COLO668 (cell line): ENCODE data around the gene ALCAM.
"Not testable (repeated sequence)": the region's sequence is repeated elsewhere in the genome, so short reads cannot be mapped to it uniquely, and the experiment has no call there.

Source experiments
- DNase-seq: peaks from one replicate; lab custom pipeline; 2025; ENCODE audit not compliant: unreplicated experiment; lab: John Stamatoyannopoulos, UW

The ALCAM gene

GRCh38 chr3:105385819-105386508, 19.3 kb downstream of the ALCAM start:
- DNase-seq, result no peak

GRCh38 chr3:105387122-105387751, 20.5 kb downstream of the ALCAM start:
- no peak for DNase-seq

- DNase-seq, result no peak
Observed at GRCh38 chr3:105388176-105388575, 21.5 kb downstream of the ALCAM start.

GRCh38 chr3:105389759-105390158, 23.1 kb downstream of the ALCAM start:
- DNase-seq, result not testable (repeated sequence)

GRCh38 chr3:105392598-105392997, 25.9 kb downstream of the ALCAM start:
- DNase-seq, result not testable (repeated sequence)

GRCh38 chr3:105394177-105394576, 27.5 kb downstream of the ALCAM start:
- DNase-seq, result no peak

- no peak for DNase-seq
Observed at GRCh38 chr3:105397974-105398373, 31.3 kb downstream of the ALCAM start.

GRCh38 chr3:105398437-105398836, 31.7 kb downstream of the ALCAM start:
- no peak for DNase-seq

- DNase-seq, result no peak
Observed at GRCh38 chr3:105399062-105399461, 32.4 kb downstream of the ALCAM start.

GRCh38 chr3:105399611-105400010, 32.9 kb downstream of the ALCAM start:
- DNase-seq, result no peak

- no peak for DNase-seq
Observed at GRCh38 chr3:105401254-105401653, 34.5 kb downstream of the ALCAM start.

- no peak for DNase-seq
Observed at GRCh38 chr3:105401691-105402149, 35.0 kb downstream of the ALCAM start.

GRCh38 chr3:105402287-105402801, 35.6 kb downstream of the ALCAM start:
- DNase-seq, result no peak

- DNase-seq, result not testable (repeated sequence)
Observed at GRCh38 chr3:105403034-105403433, 36.3 kb downstream of the ALCAM start.

- no peak for DNase-seq
Observed at GRCh38 chr3:105406268-105406667, 39.6 kb downstream of the ALCAM start.

GRCh38 chr3:105409364-105409763, 42.7 kb downstream of the ALCAM start:
- DNase-seq, result no peak

GRCh38 chr3:105413343-105413887, 46.7 kb downstream of the ALCAM start:
- no peak for DNase-seq

- DNase-seq, result no peak
Observed at GRCh38 chr3:105414841-105415240, 48.1 kb downstream of the ALCAM start.

GRCh38 chr3:105415951-105416350, 49.2 kb downstream of the ALCAM start:
- DNase-seq, result no peak

GRCh38 chr3:105417525-105418289, 51.0 kb downstream of the ALCAM start:
- no peak for DNase-seq

- DNase-seq, result no peak
Observed at GRCh38 chr3:105422645-105423044, 55.9 kb downstream of the ALCAM start.
